ENCODE results near the gene SSX2IP. TPM values are rescaled to one million over a fixed set of nuclear protein-coding genes. Genes with fewer than 3 reads are reported as not detected.
A peak's percentile ranks its signal among the peaks of the same experiment; 100 is the strongest.

Gene SSX2IP
- total RNA-seq, 2 donors from 2014 or later, result 10.7 to 25.2 TPM

- DNase-seq (ENCODE audit: low spot score), result no peak
- Histone ChIP-seq H3K4me3 (no peak overlapping the region), H3K27me3 (replicated peaks; ENCODE audit: insufficient read depth) (no peaks in the 10 kb centered on the region), H3K9me3 (no peaks in the 10 kb centered on the region), H3K36me3 (no peaks in the 10 kb centered on the region), H3K4me1 (replicated peaks) (no peaks in the 10 kb centered on the region), H3K27ac (no peak overlapping the region)
- TF ChIP-seq POLR2A (IDR thresholded peaks at IDR 0.05) (no peak), POLR2AphosphoS5 (IDR thresholded peaks at IDR 0.05) (no peak), CTCF (IDR thresholded peaks at IDR 0.05) (no peak)
- 95% methylated on average over 5 of the region's 5 CpGs for WGBS
- intact Hi-C loops (cut with DNase I), result loop anchor here (10.0 kb wide), 3 partner anchors 132 to 672 kb away; partner anchors contain the start of gene RPF1
These were observed 83.3 kb downstream of the SSX2IP start for GRCh38 chr1:84606977-84607376.

- H3K9me3 ChIP-seq, result no peaks in the 10 kb centered on the region
- no peak overlapping the region for H3K27ac ChIP-seq
- H3K36me3 ChIP-seq, result no peaks in the 10 kb centered on the region
- TF ChIP-seq POLR2A (IDR thresholded peaks at IDR 0.05) (no peak), POLR2AphosphoS5 (IDR thresholded peaks at IDR 0.05) (no peak), CTCF (IDR thresholded peaks at IDR 0.05) (no peak)
- WGBS, result 100% methylated on average over 1 of the region's 1 CpG
- intact Hi-C loops (cut with DNase I), result loop anchor here (10.0 kb wide), 3 partner anchors 130 to 670 kb away; partner anchors contain the start of gene RPF1
- no peak for DNase-seq (ENCODE audit: low spot score)
- H3K27me3 ChIP-seq (replicated peaks; ENCODE audit: insufficient read depth), result no peaks in the 10 kb centered on the region
- H3K4me1 ChIP-seq (replicated peaks), result no peaks in the 10 kb centered on the region
- no peak overlapping the region for H3K4me3 ChIP-seq
These were observed 85.1 kb downstream of the SSX2IP start for GRCh38 chr1:84605157-84605556.

- peak; percentile 61 for DNase-seq (ENCODE audit: low spot score)
- 32% methylated on average over 15 of the region's 15 CpGs for WGBS
These were observed 86.1 kb downstream of the SSX2IP start for GRCh38 chr1:84603941-84604830.

GRCh38 chr1:84603223-84603622 lies 87.0 kb downstream of the SSX2IP start:
- DNase-seq (ENCODE audit: low spot score), result no peak
- H3K27me3 ChIP-seq (replicated peaks; ENCODE audit: insufficient read depth), result no peaks in the 10 kb centered on the region
- no peaks in the 10 kb centered on the region for H3K4me1 ChIP-seq (replicated peaks)
- no peak overlapping the region for H3K4me3 ChIP-seq
- intact Hi-C loops (cut with DNase I), result loop anchor here (10.0 kb wide), 3 partner anchors 128 to 668 kb away; partner anchors contain the start of gene RPF1
- H3K9me3 ChIP-seq, result no peaks in the 10 kb centered on the region
- WGBS, result 13% methylated on average over 2 of the region's 2 CpGs
- TF ChIP-seq POLR2AphosphoS5 (IDR thresholded peaks at IDR 0.05) (no peak), CTCF (IDR thresholded peaks at IDR 0.05) (no peak), POLR2A (IDR thresholded peaks at IDR 0.05) (no peak)
- no peaks in the 10 kb centered on the region for H3K36me3 ChIP-seq
- peak overlapping the region; percentile 66 to 72 for H3K27ac ChIP-seq

More at GRCh38 chr1:84603941-84604830, 86.1 kb downstream of the SSX2IP start:
- Histone ChIP-seq H3K27me3 (replicated peaks; ENCODE audit: insufficient read depth) (no peaks in the 10 kb centered on the region), H3K4me1 (replicated peaks) (no peaks in the 10 kb centered on the region), H3K27ac (peak overlapping the region; percentile 66 to 72), H3K4me3 (peak overlapping the region; percentile 17 to 18), H3K9me3 (no peaks in the 10 kb centered on the region), H3K36me3 (no peaks in the 10 kb centered on the region)
- intact Hi-C loops (cut with DNase I), result loop anchor here (10.0 kb wide), 3 partner anchors 129 to 669 kb away; partner anchors contain the start of gene RPF1
- TF ChIP-seq CTCF (IDR thresholded peaks at IDR 0.05) (peak in 2 of 4 experiments; percentile 50 to 53), POLR2A (IDR thresholded peaks at IDR 0.05) (no peak), POLR2AphosphoS5 (IDR thresholded peaks at IDR 0.05) (no peak)

Measured in prostate gland (tissue), 2 donors.